SHP77 treated with DMSO at 0.1 percent for 48 hours (cell line): Measurements from ENCODE around the gene SMYD3.
A peak's percentile ranks its signal among the peaks of the same experiment; 100 is the strongest.

Experiments
- DNase-seq: peaks from one replicate; lab custom pipeline; 2025; lab: John Stamatoyannopoulos, UW

Gene SMYD3

GRCh38 chr1:246147524-246148461 lies 359.3 kb downstream of the SMYD3 start:
- no peak for DNase-seq

GRCh38 chr1:246146804-246147523 lies 360.1 kb downstream of the SMYD3 start:
- no peak for DNase-seq

GRCh38 chr1:246145900-246146299 lies 361.2 kb downstream of the SMYD3 start:
- no peak for DNase-seq

- no peak for DNase-seq
Observed at GRCh38 chr1:246144931-246145330, 362.1 kb downstream of the SMYD3 start.

GRCh38 chr1:246142320-246142893 lies 364.7 kb downstream of the SMYD3 start:
- no peak for DNase-seq

GRCh38 chr1:246141306-246141705 lies 365.8 kb downstream of the SMYD3 start:
- no peak for DNase-seq

- DNase-seq, result no peak
Observed at GRCh38 chr1:246139745-246140182, 367.3 kb downstream of the SMYD3 start.

GRCh38 chr1:246138781-246139180 lies 368.3 kb downstream of the SMYD3 start:
- no peak for DNase-seq

- no peak for DNase-seq
Observed at GRCh38 chr1:246136477-246136876, 370.6 kb downstream of the SMYD3 start.

- DNase-seq, result no peak
Observed at GRCh38 chr1:246134789-246135188, 372.3 kb downstream of the SMYD3 start.

- no peak for DNase-seq
Observed at GRCh38 chr1:246131095-246131494, 376.0 kb downstream of the SMYD3 start.

GRCh38 chr1:246128494-246129069 lies 378.5 kb downstream of the SMYD3 start:
- DNase-seq, result no peak

GRCh38 chr1:246126580-246126979 lies 380.5 kb downstream of the SMYD3 start:
- DNase-seq, result no peak

GRCh38 chr1:246122071-246122470 lies 385.0 kb downstream of the SMYD3 start:
- DNase-seq, result no peak

GRCh38 chr1:246121533-246121932 lies 385.5 kb downstream of the SMYD3 start:
- no peak for DNase-seq

GRCh38 chr1:246117066-246117791 lies 389.9 kb downstream of the SMYD3 start:
- peak; percentile 75 for DNase-seq

- no peak for DNase-seq
Observed at GRCh38 chr1:246114369-246114768, 392.7 kb downstream of the SMYD3 start.

GRCh38 chr1:246113555-246114095 lies 393.5 kb downstream of the SMYD3 start:
- DNase-seq, result peak; percentile 78

GRCh38 chr1:246111570-246111969 lies 395.5 kb downstream of the SMYD3 start:
- no peak for DNase-seq

GRCh38 chr1:246110343-246111219 lies 396.5 kb downstream of the SMYD3 start:
- DNase-seq, result peak; percentile 97
